ENCODE results near the gene USP30.

Gene USP30

GRCh38 chr12:109131154-109132050 is 79.0 kb downstream of the USP30 start:
- H3K4me3 ChIP-seq (ENCODE audit: low read depth, low read length), result no peak overlapping the region
- DNase-seq (ENCODE audit: low read depth), result no peak
- TF ChIP-seq, protein P1, sequence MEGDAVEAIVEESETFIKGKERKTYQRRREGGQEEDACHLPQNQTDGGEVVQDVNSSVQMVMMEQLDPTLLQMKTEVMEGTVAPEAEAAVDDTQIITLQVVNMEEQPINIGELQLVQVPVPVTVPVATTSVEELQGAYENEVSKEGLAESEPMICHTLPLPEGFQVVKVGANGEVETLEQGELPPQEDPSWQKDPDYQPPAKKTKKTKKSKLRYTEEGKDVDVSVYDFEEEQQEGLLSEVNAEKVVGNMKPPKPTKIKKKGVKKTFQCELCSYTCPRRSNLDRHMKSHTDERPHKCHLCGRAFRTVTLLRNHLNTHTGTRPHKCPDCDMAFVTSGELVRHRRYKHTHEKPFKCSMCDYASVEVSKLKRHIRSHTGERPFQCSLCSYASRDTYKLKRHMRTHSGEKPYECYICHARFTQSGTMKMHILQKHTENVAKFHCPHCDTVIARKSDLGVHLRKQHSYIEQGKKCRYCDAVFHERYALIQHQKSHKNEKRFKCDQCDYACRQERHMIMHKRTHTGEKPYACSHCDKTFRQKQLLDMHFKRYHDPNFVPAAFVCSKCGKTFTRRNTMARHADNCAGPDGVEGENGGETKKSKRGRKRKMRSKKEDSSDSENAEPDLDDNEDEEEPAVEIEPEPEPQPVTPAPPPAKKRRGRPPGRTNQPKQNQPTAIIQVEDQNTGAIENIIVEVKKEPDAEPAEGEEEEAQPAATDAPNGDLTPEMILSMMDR (IDR thresholded peaks at IDR 0.05; ENCODE audit: control insufficient read depth, extremely low read depth, insufficient read depth), result no peak

- no peak overlapping the region for H3K4me3 ChIP-seq (ENCODE audit: low read depth, low read length)
- DNase-seq (ENCODE audit: low read depth), result no peak
- TF ChIP-seq, protein P1 (IDR thresholded peaks at IDR 0.05; ENCODE audit: control insufficient read depth, extremely low read depth, insufficient read depth), result peak; percentile 67
These were observed 82.0 kb downstream of the USP30 start for GRCh38 chr12:109134186-109134917.

GRCh38 chr12:109137055-109137454 is 84.7 kb downstream of the USP30 start:
- DNase-seq (ENCODE audit: low read depth), result no peak
- H3K4me3 ChIP-seq (ENCODE audit: low read depth, low read length), result no peak overlapping the region
- TF ChIP-seq, protein P1 (IDR thresholded peaks at IDR 0.05; ENCODE audit: control insufficient read depth, extremely low read depth, insufficient read depth), result no peak

All from LNCaP clone FGC (cell line).